Left cardiac atrium (tissue), 4 donors: ENCODE data around the gene GMNN. TPM values are rescaled to one million over a fixed set of nuclear protein-coding genes. Genes with fewer than 3 reads are reported as not detected.
"Not testable (repeated sequence)": the region's sequence is repeated elsewhere in the genome, so short reads cannot be mapped to it uniquely, and the experiment has no call there.

Experiments used
- ATAC-seq, 2 donors: fragments of 200-7000 bp; cut with Tn5 transposase; one replicate each; pipeline ENCODE4 v1.9.1; 2020; ENCODE audit warnings: mild to moderate bottlenecking in 2 of 2, moderate library complexity in 2 of 2
- DNase-seq: peaks from one replicate; pipeline ENCODE4 v3.0.0-alpha.2; 2020
- intact Hi-C, 2 donors: fragments of 100-400 bp; cut with DNase I; formaldehyde crosslinking; loops; one replicate each; pipeline versions ENCODE4 v1.14.1 to v1.15.1; 2022 to 2023
- long read RNA-seq: library from polyadenylated mRNA; unstranded; transcript quantifications from one replicate; pipeline ENCODE4 v2.0.0, GENCODE V29; 2021
- total RNA-seq, 2 donors: library from RNA; stranded (reverse); fragmentation: NEBNext Ultra II Directional; extraction: Animal tissue kit (Norgen Biotek cat#: 25700); gene quantifications; one replicate each; pipeline ENCODE4 v1.2.1, GENCODE V29; 2021
- donor health status: DM: no; HTN: yes; CAD: no.
- donor health status: DM: no; HTN: yes; CAD: no; lungs with severe emphysema.
- donor health status: DM: yes; HTN: yes; CAD: no.
- donor health status: Dilated cardiomyopathy.

Gene GMNN
- 10 to 100 TPM in 1 of 2 donors, 1 to 10 TPM in 1; 6.3 to 10.5 TPM for total RNA-seq
- long read RNA-seq, partial matches to known transcripts, result 0 of 4 reads
- long read RNA-seq, other reads (novel, unspliced or antisense), result 1 of 4 reads

- ATAC-seq, result peak; percentile 99
- DNase-seq, result peak; percentile 99
- intact Hi-C loops, result no loop called here
Observed at GRCh38 chr6:24774696-24775519, at the start of gene GMNN. Gene GMNN, plus strand, starts transcription at chr6:24774937. Its CDS starts 2,310 bp downstream, at chr6:24777247.

DNA sequence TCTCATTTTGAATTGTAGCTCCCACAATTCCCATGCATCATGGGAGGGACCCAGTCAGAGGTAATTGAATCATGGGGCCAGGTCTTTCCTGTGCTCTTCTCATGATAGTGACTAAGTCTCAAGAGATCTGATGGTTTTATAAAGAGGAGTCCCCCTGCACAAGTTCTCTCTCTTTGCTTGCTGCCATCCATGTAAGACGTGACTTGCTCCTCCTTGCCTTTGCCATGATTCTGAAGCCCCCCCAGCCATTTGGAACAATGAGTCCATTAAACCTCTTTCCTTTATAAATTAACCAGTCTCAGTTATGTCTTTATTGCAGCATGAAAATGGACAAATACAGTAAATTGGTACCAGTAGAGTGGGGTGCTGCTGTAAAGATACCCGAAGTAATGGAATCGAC, 44.1 kb upstream of the GMNN start:
- DNase-seq, intact Hi-C loops, ATAC-seq: not testable (repeated sequence)

DNA sequence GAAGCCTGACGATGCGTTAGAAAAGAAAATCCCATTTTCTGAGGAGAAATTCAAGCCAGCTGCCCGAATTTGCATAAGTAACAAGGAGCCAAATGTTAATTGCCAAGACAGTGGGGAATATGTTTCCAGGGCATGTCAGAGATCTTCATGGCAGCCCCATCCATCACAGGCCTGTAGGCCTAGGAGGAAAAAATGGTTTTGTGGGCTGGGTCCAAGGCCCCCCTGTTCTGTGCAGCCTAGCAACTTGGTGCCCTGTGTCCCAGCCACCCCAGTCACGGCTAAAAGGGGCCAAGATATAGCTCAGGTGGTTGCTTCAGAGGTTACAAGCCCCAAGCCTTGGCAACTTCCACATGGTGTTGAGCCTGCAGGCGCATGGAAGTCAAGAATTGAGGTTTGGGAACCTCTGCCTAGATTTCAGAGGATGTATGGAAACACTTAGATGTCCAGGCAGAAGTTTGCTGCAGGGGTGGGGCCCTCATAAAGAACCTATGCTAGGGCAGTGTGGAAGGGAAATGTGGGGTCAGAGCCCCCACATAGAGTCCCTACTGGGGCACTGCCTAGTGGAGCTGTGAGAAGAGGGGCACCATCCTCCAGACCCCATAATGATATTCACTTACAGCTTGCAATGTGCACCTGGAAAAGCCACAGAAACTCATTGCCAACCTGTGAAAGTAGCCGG, 43.1 kb upstream of the GMNN start:
- intact Hi-C loops, ATAC-seq: not testable (repeated sequence)

GRCh38 chr6:24734166-24734565, 40.6 kb upstream of the GMNN start:
- DNase-seq (no peak), ATAC-seq (no peak)
- intact Hi-C loops, result no loop called here

More for the DNA sequence above, 43.1 kb upstream of the GMNN start:
- DNase-seq, result not testable (repeated sequence)

GRCh38 chr6:24734710-24735109, 40.0 kb upstream of the GMNN start:
- DNase-seq, ATAC-seq, intact Hi-C loops: not testable (repeated sequence)

GRCh38 chr6:24738741-24739140, 36.0 kb upstream of the GMNN start:
- no peak for ATAC-seq
- intact Hi-C loops, result no loop called here
- no peak for DNase-seq

- ATAC-seq, result no peak
- intact Hi-C loops, result no loop called here
- no peak for DNase-seq
Observed at GRCh38 chr6:24740861-24741260, 33.9 kb upstream of the GMNN start.

DNA sequence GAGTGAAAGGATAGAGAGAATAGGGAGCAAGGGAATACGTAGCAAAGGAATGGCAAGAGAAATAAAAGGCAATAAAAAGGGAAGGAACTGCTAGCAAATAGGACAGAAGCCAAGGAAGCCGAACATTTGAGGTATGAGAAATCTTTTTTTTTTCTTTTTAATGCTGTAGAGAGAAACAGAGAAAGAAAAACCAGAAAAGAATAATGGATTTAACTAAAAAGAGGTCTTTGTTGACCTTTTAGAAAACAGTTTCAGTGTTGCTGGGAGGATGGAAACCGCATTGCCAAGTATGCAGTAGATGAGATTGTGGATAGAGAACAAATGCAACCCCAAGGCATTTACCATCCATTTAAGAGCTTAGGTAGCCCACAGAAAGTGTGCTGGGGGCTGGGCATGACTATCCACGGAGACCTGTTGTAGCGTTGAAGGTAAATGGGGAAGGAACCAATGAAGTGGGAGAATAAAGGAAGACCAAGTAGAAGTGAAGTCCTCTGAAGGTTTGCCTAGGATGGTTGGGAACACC, 32.5 kb upstream of the GMNN start:
- ATAC-seq (no peak), DNase-seq (no peak)
- intact Hi-C loops, result no loop called here

DNA sequence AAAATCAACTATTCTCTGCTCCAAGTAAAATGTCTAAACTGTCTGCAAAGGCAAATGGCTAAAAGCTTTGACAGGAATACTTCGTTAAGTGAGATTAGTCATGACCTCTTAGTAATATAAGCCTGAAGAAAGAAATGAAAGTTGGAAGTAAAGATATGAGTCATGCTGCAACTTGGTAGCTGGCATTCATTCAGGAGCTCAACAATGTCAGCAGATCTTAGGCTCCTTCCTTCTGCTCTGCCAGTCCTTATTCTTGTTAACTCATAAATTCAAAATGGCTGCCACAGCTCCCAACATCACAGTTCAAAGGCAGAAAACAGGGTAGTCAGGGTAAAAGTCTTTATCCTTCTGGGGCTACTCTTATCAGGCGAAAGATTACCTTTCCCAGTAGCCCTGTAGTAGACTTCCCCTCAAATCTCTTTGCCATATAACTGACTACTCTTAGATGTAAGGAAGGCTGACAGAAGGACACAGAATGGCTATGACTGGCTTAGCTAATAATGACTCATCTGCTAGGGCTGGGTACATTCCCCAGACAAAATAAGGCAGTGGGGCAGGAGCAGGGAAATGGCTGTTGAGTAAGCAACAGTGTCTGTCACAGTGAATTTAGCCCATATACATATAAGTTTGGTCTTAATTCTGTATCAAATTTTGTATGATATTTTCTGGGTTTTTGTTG, 31.3 kb upstream of the GMNN start:
- no peak for DNase-seq
- intact Hi-C loops, result no loop called here
- peak; percentile 38 to 94 for ATAC-seq

DNA sequence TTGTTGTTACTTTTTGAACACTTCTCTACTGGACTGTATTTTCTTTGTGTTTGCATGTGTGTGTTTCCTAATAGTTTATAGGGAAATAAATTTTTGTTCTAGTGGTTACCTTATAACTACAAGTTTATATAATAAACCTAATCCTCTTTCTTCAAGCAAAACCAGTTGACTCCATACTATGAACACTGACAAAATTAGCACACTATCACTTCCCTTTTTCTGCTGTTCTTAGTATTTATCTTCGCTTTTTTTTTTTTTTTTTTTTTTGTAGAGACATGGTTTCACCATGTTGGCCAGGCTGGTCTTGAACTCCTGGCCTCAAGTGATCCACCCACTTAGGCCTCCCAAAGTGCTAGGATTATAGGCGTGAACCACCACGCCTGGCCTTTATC, 30.8 kb upstream of the GMNN start:
- ATAC-seq (peak in 1 of 2 donors; percentile 40), DNase-seq (no peak)
- intact Hi-C loops, result no loop called here

GRCh38 chr6:24744911-24745310, 29.8 kb upstream of the GMNN start:
- intact Hi-C loops, result no loop called here
- DNase-seq, result no peak
- ATAC-seq, result peak; percentile 48 to 65

- no peak for DNase-seq
- intact Hi-C loops, result no loop called here
- peak in 1 of 2 donors; percentile 19 for ATAC-seq
Observed at GRCh38 chr6:24749297-24749696, 25.4 kb upstream of the GMNN start.

- intact Hi-C loops, ATAC-seq, DNase-seq: not testable (repeated sequence)
Observed at GRCh38 chr6:24750878-24751277, 23.9 kb upstream of the GMNN start.

GRCh38 chr6:24752503-24752902, 22.2 kb upstream of the GMNN start:
- intact Hi-C loops, result no loop called here
- DNase-seq (no peak), ATAC-seq (no peak)

GRCh38 chr6:24752917-24753492, 21.7 kb upstream of the GMNN start:
- intact Hi-C loops, result no loop called here
- no peak for ATAC-seq
- no peak for DNase-seq

- ATAC-seq, result no peak
- intact Hi-C loops, result no loop called here
- DNase-seq, result no peak
Observed at GRCh38 chr6:24753545-24753944, 21.2 kb upstream of the GMNN start.

- DNase-seq, ATAC-seq, intact Hi-C loops: not testable (repeated sequence)
Observed at GRCh38 chr6:24754378-24754777, 20.4 kb upstream of the GMNN start.

DNA sequence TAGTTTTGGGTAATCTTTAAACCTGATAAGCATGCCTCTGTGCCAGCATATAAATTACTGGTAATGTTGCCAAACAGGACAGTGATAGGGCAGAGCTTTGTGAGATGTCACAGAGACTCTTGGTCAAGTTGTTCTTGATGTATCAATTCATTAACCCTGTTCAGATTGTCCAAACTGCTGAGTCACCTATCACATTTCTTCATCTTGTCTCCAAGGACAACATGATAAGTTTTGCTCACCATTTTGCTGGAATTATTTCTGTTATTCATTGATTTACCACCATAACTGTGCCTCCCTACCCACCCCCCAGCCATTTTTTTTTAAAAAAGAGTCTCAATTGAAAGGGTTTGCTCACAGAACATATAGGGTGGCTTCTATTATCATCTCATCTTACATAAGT, 19.5 kb upstream of the GMNN start:
- no peak for DNase-seq
- intact Hi-C loops, result no loop called here
- ATAC-seq, result no peak

GRCh38 chr6:24757611-24758010, 17.1 kb upstream of the GMNN start:
- DNase-seq, result no peak
- intact Hi-C loops, result no loop called here
- no peak for ATAC-seq
